ENCODE measurements around the gene ABHD4.
"Not testable (repeated sequence)": the region's sequence is repeated elsewhere in the genome, so short reads cannot be mapped to it uniquely, and the experiment has no call there.

ABHD4 gene

DNA sequence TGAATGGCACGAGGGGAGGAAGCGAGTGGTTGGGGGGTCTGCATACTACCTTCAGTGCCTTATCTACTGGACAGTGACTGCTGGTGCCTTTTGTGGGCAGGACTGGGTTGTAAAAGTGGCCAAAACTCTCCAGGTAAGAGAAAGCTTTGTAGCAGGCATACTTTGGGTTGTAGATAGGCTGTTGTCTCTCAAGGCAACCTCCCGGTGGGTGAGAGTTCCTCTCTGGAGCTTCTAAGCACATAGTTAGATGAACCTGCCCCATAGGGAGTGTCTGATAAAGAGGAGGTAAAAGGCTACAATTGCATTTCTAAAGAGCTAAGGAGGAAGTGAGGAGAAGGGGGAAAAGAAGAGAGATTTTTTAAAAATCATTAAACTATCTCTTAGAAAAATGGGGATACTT, 4.9 kb upstream of the ABHD4 start:
- no peak for DNase-seq

DNA sequence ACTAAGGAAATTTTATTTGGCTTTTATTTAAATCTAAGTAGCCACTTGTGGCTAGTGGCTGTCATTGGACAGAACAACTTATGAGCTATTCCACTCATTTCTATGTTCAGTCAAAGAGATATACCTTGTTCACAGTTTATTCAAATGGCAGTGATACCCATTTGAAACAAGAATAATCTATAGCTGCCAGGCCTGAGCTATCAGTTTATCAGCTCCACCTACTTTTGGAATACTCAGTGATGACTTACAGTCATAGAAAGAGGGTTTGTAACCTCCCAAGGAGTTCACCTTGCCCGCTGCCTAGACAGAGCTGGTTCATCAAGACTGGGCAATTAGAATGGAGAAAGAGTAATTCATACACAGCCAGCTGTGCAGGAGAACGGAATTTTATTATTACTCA, 4.5 kb upstream of the ABHD4 start:
- DNase-seq = no peak

DNA sequence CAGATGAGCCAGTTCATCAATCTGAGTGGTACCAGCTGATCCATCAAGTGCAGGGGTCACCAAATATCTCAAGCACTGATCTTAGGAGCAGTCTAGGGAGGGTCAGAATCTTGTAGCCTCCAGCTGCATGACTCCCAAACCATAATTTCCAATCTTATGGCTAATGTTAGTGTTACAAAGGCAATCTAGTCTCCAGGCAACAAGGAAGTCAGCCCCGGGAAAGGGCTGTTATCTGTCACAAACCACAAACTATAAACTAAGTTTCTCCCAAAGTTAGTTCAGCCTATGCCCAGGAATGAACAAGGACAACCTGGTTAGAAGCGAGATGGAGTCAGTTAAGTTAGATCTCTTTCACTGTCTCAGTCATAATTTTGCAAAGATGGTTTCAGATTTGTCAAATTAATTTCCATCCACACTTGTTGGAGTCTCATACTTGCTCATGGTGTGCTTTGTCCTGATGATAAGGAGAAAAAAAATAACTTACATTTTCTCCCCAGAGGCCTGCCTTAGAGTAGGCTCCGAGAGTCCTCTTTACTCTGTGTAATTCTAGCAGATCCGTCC, 3.9 kb upstream of the ABHD4 start:
- DNase-seq = no peak

DNA sequence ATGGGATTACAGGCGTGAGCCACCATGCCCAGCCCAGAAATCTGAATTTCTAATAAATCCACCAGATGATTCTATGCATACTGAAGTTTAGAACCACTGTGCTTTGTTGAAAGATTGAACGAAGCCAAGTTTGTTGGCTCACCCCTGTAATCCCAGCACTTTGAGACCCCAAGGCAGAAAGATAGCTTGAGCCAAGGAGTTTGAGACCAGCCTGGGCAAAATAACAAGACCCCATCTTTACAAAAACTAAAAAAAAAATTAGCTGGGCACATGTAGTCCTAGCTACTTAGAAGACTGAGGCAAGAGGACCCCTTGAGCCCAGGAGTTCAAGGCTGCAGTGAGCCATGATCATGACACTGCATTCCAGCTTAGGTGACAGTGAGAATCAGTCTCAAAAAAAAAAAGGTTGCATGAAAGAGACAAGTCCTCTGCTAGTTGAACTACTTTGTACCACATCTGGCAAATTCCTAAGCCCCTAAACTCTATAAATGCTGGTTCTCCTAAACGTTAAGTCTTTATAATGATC, 1.7 kb upstream of the ABHD4 start:
- no peak for DNase-seq

DNA sequence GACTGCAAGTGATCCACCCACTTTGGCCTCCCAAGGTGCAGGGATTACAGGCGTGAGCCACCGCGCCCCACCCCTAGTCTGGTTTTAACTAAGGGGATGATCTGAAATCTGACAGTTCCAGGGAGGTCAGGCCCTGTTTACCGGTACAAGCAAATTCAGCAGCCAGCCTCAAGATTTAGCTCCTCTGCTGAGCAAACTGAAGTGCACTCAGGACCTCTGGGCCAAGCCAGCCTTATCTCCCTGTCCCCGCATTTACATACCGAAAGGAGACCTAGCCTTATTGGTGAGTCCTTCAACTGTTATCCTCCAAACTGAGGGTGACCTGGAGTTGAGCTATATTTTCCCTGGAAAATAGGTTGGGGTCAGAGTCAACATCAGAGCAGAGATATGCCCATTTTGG, 835 bp upstream of the ABHD4 start:
- no peak for DNase-seq

DNA sequence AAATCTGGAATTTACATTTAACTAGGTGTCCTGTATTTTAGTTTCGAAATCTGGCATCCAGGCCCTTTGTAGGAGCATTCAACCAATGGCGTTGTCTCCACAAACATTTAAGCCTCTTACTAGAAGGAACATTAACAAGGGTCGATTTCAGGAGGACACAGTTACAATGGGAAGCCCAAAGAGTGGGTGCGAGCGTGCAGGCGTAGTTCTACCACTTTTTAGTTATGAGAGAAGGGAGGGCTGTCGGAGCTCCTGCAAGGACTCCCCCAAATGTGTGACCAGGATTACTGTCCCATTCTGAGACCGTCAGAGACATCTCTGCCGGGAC, 365 bp upstream of the ABHD4 start:
- DNase-seq = no peak

DNA sequence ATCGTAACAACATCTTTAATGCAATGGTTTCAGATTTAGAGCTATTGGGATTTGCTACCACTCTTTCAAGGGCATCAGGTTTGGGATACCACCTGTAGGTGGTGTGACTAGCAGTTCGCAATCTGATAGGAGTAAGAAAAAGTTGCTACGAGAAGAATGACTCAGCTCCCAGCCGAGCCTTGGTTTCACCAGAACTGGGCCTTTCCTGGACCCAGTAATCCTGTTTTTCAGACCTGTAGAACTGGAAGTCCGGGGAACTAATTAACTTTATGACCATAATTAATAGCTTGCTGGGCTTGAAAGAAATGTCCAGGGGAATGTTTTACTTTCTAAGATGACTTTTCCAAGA, 770 bp downstream of the ABHD4 start:
- DNase-seq = peak; percentile 73

DNA sequence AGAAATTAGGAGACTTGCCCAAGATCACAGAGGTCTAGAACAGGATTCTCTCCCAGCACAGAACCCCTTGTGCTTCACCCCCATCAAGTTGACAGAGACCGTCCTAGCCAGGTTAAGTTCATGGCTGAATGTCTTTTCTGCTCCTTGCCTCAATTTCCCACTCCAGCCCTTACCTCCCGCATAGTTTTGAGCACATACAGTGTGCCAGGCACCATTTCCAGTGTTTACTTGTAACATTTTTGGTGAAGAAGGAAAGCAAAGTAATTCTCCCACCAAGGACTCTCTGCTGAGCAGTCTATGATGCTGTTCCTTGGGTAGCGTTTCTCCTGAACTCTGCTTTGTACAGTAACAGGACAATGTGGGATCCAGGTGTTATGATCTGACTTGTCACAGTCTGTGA, 1.2 kb downstream of the ABHD4 start:
- no peak for DNase-seq

DNA sequence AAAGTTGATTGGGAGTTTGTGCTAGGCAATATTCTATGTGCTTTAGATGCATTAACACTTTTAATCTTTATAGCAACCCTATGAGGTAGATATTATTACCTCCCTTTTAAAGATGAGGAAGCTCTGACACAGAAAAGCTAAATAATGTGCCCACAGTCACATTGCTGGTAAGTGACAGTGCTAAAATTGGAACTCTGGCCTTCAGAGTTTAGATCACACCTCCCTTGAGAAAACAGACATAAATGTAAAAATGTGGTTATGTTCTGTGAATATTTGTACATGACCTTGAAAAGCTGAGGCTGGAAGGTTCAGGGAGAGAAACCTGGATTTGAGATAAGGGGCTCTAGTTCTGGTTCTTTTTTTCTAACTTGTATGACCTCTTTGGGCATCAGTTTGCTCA, 1.9 kb downstream of the ABHD4 start:
- no peak for DNase-seq

DNA sequence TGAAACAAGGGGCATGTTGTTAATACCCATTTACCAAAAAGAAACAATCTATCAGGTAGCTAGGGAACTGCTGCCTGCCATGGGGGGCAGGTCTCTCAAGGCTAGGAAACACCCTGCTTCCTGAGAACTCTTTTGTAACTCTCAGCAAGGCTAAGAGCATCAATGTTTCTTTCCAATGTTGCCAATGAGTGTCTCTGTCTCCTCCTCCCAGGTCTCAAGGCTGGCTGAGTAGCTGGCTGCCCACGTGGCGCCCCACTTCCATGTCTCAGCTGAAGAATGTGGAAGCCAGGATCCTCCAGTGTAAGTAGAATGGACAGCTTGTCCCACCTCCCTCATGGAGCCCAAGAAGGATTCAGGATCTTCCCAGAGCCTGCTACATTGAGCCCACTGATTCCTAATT, 3.4 kb downstream of the ABHD4 start:
- DNase-seq = no peak

DNA sequence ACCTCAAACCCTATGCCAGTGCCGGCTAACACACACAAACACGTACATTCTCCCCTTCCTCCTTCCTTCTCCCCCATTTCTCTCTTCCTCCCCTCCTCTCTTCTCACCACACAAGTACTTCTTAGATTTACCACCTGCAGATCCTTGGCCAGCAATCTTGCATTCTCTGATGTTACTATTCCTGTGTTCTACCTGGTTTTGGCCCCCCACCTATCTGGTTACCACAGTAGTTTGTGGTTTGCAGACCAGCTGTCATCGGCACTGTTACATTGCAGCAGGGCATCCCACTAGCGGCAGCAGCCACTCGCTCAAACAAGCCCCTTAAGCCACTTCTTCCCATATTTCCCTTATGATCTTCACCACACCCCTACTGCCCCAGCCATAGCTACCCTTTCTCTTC, 3.9 kb downstream of the ABHD4 start:
- DNase-seq = no peak

DNA sequence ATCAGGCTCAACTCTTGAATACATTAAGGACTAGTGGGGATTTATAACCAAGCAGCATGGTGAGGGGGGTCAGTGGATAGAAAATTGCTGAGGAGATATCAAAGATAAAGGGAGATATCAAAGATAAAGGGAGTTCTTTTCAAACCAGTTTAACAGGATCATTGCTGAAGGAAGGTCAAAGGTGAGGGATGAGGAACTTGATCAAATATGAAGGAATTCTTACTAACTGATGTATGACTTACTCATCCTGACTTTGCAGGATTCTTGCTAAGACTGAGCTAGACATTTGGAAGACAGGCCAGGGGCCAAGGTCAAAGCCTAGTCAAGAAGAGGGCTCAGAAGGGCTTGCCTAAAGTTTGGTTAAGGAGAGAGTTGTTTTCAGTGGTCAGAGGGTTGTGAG, 4.8 kb downstream of the ABHD4 start:
- DNase-seq = no peak

DNA sequence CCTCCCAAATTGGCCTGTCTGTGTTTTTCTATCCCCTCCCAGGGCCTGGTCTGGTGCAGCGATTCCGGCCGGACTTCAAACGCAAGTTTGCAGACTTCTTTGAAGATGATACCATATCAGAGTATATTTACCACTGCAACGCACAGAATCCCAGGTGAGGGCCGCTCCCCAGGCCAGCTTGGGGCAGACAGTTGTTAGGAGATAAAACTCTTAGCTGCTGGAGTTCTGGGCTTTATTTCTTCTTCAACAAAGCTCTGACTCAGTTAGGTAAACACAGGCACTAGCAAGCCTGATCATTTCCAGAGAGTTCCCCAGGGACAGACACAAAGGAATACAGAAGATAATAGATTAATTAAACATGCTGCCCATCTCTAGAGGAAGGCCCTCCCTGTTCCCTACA, 8.3 kb downstream of the ABHD4 start:
- DNase-seq = no peak

DNA sequence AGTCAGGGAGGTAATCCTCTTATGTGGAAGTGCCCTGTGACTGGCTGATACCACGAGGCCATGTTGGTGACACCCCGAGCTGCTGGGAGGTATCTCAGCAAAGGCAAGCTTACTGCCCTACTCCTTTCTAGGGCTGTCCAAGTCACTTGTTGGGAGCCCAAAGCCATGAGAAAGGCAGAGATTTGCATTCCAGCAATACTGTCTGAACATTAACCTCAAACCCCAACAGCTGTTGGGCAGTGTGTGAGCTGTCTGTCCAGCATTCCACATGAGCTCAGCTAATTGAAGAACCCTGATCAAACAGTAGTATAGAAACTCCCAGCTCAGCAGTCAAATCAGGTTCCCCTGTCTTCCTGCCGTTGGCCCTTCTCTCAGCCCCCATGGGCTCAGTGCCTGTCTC, 9.2 kb downstream of the ABHD4 start:
- DNase-seq = no peak

DNA sequence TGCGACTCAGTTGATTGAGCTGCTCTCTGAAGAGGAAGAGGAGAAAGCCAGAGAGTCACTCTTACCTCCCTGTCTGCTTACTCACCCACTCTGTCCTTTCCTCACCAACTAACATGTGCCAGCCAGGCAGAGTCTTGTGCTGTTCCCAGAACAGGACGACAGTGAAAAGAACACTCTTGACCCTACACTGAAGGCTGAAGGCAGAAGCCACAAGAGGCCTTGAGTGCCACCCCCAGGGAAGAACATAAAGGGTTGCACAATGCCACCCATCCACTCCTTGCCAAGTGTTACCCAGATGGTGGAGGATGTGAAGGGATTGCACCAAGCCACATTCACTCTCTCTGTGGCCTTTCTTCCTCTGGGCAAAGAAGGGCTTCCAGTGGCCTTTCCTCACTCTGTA, 12.8 kb downstream of the ABHD4 start:
- DNase-seq = no peak

DNA sequence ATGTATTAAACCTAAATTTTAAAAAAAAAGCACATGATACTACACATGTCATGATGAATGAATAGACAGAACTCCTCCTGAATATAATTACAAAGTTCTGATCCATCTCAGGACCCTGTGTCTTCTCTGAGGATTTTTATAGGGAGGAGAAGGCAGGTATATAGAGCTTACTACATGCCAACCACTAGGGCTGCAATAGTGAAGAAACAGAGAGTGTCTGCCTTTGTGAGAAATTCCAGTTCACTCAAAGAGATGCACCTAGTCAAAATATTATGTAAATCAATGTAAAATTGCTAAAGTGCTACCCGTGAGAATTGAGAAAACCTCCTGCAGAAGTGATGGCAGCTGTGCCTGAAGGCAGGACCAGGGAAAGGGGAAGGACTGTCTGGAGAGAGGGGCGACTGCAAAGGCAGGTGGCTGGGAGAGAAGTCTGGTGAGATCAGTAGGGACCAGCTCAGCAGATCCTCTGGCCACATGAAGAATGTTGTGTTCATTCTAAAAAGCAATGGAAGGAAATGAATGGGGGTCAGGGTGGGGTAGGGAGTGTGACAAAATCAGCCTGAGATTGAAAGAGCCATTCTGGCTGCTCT, 15.1 kb downstream of the ABHD4 start:
- DNase-seq = no peak

DNA sequence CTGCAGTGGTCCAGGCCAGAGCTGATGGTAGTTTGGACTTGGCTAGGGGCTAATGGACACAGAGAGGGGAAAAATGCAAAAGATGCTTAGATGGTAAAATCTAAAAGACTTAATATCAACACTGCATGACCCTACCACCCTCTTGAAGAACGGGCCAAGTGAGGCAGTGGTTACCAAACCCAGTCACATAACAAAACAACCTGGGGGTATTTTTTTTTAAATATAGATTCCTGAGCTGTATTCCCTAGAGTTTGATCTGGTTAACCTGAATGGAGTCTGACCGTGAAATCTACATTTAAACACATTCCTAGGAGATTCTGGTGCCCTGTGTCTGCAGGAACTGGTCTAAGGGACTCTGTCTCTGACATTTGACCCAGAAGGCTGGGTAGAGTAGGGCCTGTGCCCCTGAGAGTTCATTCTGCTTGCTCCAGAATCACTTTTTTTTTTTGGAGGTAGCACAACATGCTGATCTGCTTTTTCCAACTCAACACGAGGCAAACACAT, 15.7 kb downstream of the ABHD4 start:
- no peak for DNase-seq

DNA sequence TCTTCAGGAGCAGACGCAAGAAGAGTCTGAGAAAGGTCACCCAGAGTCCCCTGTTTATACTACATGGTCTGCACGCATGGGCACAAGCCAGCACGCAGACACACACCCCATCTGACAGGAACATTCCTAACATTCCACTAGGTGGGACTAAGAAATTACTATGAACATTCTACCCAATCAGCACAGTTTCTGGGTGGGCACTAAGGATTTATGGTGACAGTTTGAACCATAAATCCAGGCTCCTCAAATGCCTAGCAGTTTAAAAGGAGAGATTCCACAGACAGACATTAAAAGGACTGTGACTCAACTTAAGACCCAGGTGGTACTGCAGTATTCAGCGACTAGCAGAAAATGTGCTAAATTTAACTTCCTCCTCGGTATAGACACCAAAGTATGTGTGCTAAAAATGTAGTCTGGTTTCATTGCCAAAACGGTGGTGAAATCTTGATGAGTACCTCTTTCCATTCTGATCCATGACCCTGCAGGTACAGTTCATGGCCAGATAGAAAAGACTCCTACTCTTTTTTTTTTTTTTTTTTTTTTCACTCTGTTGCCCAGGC, 16.2 kb downstream of the ABHD4 start:
- DNase-seq = peak; percentile 96

DNA sequence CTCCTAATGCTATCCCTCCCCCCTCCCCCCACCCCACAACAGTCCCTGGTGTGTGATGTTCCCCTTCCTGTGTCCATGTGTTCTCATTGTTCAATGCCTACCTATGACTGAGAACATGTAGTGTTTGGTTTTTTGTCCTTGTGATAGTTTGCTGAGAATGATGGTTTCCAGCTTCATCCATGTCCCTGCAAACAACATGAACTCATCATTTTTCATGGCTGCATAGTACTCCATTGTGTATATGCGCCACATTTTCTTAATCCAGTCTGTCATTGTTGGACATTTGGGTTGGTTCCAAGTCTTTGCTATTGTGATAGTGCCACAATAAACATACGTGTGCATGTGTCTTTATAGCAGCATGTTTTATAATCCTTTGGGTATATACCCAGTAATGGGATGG, 17.7 kb downstream of the ABHD4 start:
- not testable (repeated sequence) for DNase-seq

DNA sequence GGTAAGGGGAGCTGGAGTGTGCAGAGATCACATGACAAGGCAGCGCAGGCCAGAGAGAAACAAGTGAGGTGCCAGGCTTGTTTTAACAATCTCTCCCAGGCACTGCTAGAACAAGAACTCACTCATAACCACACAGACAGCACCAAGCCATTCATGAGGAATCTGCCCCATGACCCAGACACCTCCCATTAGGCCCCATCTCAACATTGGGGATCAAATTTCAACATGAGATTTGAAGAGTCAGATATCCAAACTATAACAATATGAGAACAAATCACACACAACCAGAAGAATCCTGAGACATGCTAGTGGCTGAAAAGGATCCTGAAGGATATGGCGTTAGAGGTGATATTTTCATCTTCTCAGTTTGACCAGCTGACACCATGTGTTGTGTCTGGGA, 24.2 kb downstream of the ABHD4 start:
- no peak for DNase-seq

DNA sequence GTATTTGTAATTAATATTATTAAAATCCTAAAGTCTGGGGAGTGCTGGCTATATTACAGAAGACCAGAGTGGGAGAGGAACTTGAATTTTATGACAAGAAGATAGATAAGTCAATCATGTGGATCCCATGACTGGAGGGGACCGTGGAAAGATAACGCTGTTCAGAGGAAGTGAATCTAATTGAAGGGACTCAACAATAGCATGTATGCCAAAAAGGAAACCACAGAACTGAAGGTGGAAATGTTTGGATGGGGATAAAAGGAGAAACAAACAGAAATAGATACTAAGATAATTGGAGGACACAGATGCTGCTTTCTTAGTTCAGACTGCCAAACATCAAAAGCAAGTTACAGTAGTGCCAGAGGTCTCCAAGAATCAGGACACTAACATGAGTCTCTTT, 24.9 kb downstream of the ABHD4 start:
- DNase-seq = no peak

DNA sequence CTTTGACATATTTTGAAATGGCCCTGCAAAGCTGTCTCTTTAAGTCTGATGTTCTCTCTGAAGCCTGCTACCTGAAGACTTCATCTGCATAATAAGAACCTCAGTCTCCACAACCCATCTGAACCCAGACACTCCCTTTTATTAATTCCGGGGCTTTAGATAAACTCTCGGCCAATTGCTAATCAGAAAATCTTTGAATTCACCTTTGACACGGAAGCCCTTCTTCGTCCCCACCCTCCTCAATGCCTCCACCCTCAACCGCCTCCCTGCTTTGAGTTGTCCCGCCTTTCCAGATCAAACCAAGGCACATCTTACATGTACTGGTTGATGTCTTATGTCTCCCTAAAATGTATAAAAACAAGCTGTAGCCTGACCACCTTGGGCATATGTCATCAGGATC, 28.5 kb downstream of the ABHD4 start:
- no peak for DNase-seq

DNA sequence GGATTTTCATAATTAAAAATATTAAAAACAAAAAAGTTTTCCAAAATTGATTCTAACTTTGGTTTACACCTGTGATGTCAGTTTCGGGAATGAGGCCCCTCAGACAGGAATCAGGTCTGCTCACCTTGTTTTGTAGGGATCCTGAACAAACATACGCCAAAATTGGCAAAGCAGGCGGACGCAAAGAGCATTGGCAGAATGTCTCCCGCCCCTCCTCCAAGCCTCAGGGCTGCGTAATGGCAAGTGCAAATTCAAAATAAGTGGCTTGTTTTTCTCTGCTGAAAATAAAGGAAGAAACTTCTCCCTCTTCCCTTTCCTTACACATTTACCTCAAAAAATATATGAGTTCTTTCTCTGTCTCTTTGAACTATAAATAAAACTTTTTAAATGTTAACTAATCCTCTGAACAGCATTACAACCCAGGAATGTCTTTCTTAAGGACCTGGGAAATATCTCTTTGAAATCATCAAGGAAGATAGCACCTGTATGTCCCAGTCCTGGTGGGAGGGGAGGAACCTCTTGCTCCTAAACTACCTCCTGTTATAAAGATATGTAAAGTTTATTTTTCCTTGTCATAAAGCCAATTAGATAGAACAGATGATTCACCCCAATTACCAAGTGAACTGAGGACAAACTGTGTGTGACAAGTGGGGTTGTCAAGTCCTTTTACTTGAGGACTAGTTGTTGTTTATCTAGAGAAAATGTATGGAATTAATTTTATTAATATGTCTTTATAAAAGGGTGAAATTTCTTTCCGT, 29.6 kb downstream of the ABHD4 start:
- DNase-seq = no peak

DNA sequence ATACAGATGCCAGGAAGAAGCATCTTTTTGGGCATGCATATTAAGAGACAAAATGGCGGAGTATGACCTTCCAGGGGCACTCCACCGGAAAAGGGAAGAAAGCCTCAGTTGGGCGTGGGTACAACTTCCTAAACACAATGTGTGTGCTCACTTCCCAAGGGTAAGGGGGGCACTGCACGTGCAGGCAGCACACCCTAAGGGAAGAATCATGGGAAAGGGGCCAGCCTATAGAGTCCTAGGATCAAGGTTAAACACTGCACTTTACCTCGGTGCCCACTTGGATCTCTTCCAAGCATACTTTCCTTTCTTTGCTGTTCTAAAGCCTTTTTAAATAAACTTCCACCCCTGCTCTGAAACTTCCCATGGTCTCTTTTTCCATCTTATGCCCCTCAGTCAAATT, 31.3 kb downstream of the ABHD4 start:
- no peak for DNase-seq

Measured in islet precursor cell (in vitro differentiated cells).